Activated CD4-positive, alpha-beta T cell treated with anti-CD3 and anti-CD28 coated beads for 36 hours (primary cell): ENCODE measurements around the gene NME9. TPM values are rescaled to one million over a fixed set of nuclear protein-coding genes. Genes with fewer than 3 reads are reported as not detected.

ENCODE experiments used
- ATAC-seq: fragments of 200-7000 bp; cut with Tn5 transposase; one replicate; pipeline ENCODE4 v1.10.0; 2021; ENCODE audit warnings: mild to moderate bottlenecking, moderate library complexity
- CTCF ChIA-PET: fragments of 350-600 bp; sonication (Branson Sonifier 250); formaldehyde crosslinking; loops from one replicate; lab custom pipeline; 2021; ENCODE audit warnings: antibody characterized with exemption; lab: Charles Lee
- POLR2A ChIA-PET: fragments of 350-600 bp; sonication (Branson Sonifier 250); formaldehyde crosslinking; loops from one replicate; lab custom pipeline; 2021; ENCODE audit warnings: antibody characterized with exemption, inconsistent platforms; lab: Charles Lee
- DNase-seq: peaks from one replicate; pipeline ENCODE4 v3.0.0-alpha.2; 2020
- H3K27ac Mint-ChIP-seq: one replicate; pipeline ENCODE4 v1.8.0; 2021; ENCODE audit warnings: mixed read lengths
- H3K27me3 Mint-ChIP-seq: one replicate; pipeline ENCODE4 v1.8.0; 2021; ENCODE audit warnings: mixed read lengths
- H3K36me3 Mint-ChIP-seq: one replicate; pipeline ENCODE4 v1.8.0; 2021; ENCODE audit warnings: low read depth, mixed read lengths
- H3K4me1 Mint-ChIP-seq: one replicate; pipeline ENCODE4 v1.8.0; 2021; ENCODE audit warnings: mixed read lengths
- H3K4me3 Mint-ChIP-seq: one replicate; pipeline ENCODE4 v1.8.0; 2021; ENCODE audit warnings: mild to moderate bottlenecking, moderate library complexity, mixed read lengths
- H3K9me3 Mint-ChIP-seq: one replicate; pipeline ENCODE4 v1.8.0; 2021; ENCODE audit warnings: low read depth, mixed read lengths
- intact Hi-C, 2 experiments: fragments of 100-400 bp; cut with DNase I in 1 of 2; cut with micrococcal nuclease in 1 of 2; formaldehyde crosslinking; loops; one replicate each; pipeline versions ENCODE4 v1.14.2 to v1.15.1; 2022 to 2024; cut with DNase I, micrococcal nuclease
- total RNA-seq, 2 experiments: library from RNA; stranded (reverse); gene quantifications; one replicate each; pipeline ENCODE4 v1.2.3, GENCODE V29; 2021

NME9 gene
- total RNA-seq, 2 experiments from 2014 or later = 0.46 to 0.65 TPM

GRCh38 chr3:138371070-138371965 lies 41.7 kb upstream of the NME9 start:
- no peak overlapping the region for H3K27ac Mint-ChIP-seq
- H3K36me3 Mint-ChIP-seq = no peaks in the 10 kb centered on the region
- H3K4me3 Mint-ChIP-seq = no peak overlapping the region
- no peaks in the 10 kb centered on the region for H3K9me3 Mint-ChIP-seq
- intact Hi-C loops = no loop called here
- ChIA-PET CTCF (no interaction called here), POLR2A (no interaction called here)
- ATAC-seq (peak; percentile 80), DNase-seq (peak; percentile 24)
- H3K4me1 Mint-ChIP-seq = peaks cover 7% of the 10 kb centered on the region
- H3K27me3 Mint-ChIP-seq = peaks cover 12% of the 10 kb centered on the region

DNA sequence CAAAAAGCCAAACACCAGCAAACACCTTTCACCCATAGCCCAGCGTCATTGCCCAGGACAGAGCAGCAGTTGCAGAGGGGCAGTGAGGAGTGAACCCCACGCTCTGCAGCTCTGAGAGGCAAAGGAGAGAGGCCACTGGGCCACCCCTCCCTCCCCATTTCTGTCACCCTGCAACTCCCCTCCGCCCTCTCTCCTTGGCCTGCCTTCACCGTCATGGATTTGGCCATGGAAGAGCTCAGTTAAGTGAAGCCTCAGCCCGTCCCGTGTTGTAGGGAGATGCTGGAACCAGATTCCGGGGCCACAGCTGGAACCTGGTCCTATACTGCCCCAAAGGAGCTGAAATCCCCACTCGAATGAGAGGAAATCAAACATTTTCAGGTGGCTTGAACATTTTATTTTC lies 40.7 kb upstream of the NME9 start:
- no peaks in the 10 kb centered on the region for H3K36me3 Mint-ChIP-seq
- H3K4me3 Mint-ChIP-seq = no peak overlapping the region
- peaks cover 9% of the 10 kb centered on the region for H3K27me3 Mint-ChIP-seq
- CTCF ChIA-PET = interaction anchor here (0.6 kb wide), 1 partner anchor 195 kb away, joined by 3 read pairs; no protein-coding TSS in a partner anchor
- no peak for DNase-seq
- H3K9me3 Mint-ChIP-seq = no peaks in the 10 kb centered on the region
- H3K4me1 Mint-ChIP-seq = peaks cover 7% of the 10 kb centered on the region
- ATAC-seq = no peak
- POLR2A ChIA-PET = no interaction called here
- intact Hi-C loops = no loop called here
- H3K27ac Mint-ChIP-seq = no peak overlapping the region

DNA sequence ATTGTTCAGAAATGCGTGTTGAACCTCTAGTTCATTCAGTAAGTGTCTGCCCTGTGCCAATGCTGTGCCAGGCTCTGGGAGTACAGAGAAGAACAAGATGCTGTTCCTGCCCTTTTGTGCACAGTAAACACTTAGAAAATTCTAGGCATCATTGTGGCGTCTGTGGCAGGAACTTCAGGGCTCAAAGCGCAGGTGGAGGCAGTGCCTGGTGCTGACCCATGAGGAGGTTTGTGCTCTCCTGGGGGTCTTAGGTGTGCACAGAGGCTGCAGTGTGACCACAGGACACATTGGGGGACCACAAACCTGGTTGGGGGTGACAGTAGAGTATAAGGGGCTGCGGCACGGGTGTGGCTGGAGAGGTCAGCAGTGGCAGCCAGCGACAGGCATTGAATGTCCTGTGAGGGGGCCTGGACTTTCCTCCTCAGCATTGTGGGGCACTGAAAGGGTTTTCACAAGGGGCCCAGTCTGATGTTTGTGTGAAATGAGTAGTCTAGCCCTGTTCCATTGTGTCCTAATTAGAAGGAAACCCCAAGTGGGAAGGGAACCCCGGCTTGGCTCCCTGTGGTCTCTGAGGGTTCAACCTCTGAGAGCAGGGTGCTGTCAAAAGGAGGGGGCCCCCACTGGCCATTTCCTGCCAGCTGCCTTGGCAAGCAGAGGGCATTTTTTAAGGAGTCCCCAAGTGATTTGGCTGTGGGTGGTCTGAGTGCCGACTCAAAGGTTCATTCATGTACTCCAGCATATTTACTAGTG lies 39.7 kb upstream of the NME9 start:
- peaks cover 7% of the 10 kb centered on the region for H3K4me1 Mint-ChIP-seq
- peaks cover 9% of the 10 kb centered on the region for H3K27me3 Mint-ChIP-seq
- POLR2A ChIA-PET = no interaction called here
- no peaks in the 10 kb centered on the region for H3K9me3 Mint-ChIP-seq
- intact Hi-C loops = no loop called here
- no peaks in the 10 kb centered on the region for H3K36me3 Mint-ChIP-seq
- no peak overlapping the region for H3K4me3 Mint-ChIP-seq
- DNase-seq (no peak), ATAC-seq (no peak)
- no peak overlapping the region for H3K27ac Mint-ChIP-seq
- CTCF ChIA-PET = no interaction called here

GRCh38 chr3:138367911-138368310 lies 38.3 kb upstream of the NME9 start:
- intact Hi-C loops = no loop called here
- no peak overlapping the region for H3K4me3 Mint-ChIP-seq
- peaks cover 7% of the 10 kb centered on the region for H3K4me1 Mint-ChIP-seq
- no peak for ATAC-seq
- H3K36me3 Mint-ChIP-seq = no peaks in the 10 kb centered on the region
- DNase-seq = peak; percentile 19
- H3K27ac Mint-ChIP-seq = no peak overlapping the region
- POLR2A ChIA-PET = no interaction called here
- no peaks in the 10 kb centered on the region for H3K9me3 Mint-ChIP-seq
- CTCF ChIA-PET = no interaction called here
- peaks cover 9% of the 10 kb centered on the region for H3K27me3 Mint-ChIP-seq

DNA sequence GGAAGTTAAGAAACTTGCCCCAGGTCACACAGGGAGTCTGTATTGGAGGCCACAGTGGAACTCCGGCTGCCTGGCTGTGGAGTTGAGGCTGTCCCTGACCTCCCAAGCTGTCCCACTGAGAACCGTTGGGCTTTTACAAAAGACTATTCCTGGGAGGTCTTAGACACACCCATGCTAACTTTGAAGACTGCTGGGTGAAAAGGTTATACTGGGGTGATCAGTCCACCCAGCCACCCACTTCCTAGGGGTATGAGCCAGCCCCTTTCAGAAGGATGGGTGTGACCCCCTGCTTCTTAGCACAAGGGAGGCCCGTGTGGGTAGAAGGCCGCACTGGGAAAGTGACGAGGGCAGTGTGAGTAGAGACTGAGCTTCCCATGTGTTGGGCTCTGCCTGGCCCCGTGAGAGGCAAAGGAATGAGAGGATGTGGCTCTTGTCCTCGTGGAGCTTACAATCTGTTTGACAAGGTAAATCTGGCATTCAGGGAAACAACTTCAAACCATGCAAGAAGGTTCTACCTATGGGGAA lies 37.7 kb upstream of the NME9 start:
- intact Hi-C loops = no loop called here
- ChIA-PET POLR2A (no interaction called here), CTCF (no interaction called here)
- no peak overlapping the region for H3K27ac Mint-ChIP-seq
- H3K36me3 Mint-ChIP-seq = no peaks in the 10 kb centered on the region
- peaks cover 7% of the 10 kb centered on the region for H3K4me1 Mint-ChIP-seq
- no peak overlapping the region for H3K4me3 Mint-ChIP-seq
- no peaks in the 10 kb centered on the region for H3K9me3 Mint-ChIP-seq
- DNase-seq (no peak), ATAC-seq (no peak)
- H3K27me3 Mint-ChIP-seq = peaks cover 9% of the 10 kb centered on the region

- no peaks in the 10 kb centered on the region for H3K9me3 Mint-ChIP-seq
- CTCF ChIA-PET = no interaction called here
- no peak for DNase-seq
Measured at GRCh38 chr3:138366006-138366759, 36.5 kb upstream of the NME9 start.

DNA sequence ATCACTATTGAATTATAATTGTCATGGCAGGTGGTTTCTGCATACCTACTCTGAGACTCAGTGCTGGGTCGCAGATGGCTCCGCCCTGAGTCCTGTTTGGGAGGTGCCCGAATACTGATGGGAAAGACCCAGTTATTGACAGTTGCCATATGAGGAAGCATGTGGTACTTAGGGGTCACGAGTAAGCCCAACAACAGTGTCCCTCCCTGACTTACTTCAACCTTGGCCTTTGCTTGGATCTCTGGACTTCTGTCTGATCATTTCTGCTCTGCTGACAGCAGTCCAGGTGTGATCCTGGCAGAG lies 35.6 kb upstream of the NME9 start:
- intact Hi-C loops = no loop called here
- H3K4me3 Mint-ChIP-seq = no peak overlapping the region
- ATAC-seq = no peak

More at GRCh38 chr3:138366006-138366759, 36.5 kb upstream of the NME9 start:
- no peak for ATAC-seq
- Mint-ChIP-seq H3K27me3 (peaks cover 5% of the 10 kb centered on the region), H3K27ac (no peak overlapping the region), H3K4me1 (no peaks in the 10 kb centered on the region), H3K4me3 (no peak overlapping the region), H3K36me3 (no peaks in the 10 kb centered on the region)
- intact Hi-C loops = no loop called here
- POLR2A ChIA-PET = no interaction called here

GRCh38 chr3:138364356-138365252 lies 35.0 kb upstream of the NME9 start:
- intact Hi-C loops = no loop called here
- DNase-seq (no peak), ATAC-seq (no peak)
- H3K27me3 Mint-ChIP-seq = peaks cover 2% of the 10 kb centered on the region
- H3K4me3 Mint-ChIP-seq = no peak overlapping the region
- CTCF ChIA-PET = interaction anchor here (0.6 to 1.8 kb wide), 4 partner anchors 33 to 559 kb away, joined by 3 to 5 read pairs (median 3); no protein-coding TSS in a partner anchor
- POLR2A ChIA-PET = no interaction called here
- no peaks in the 10 kb centered on the region for H3K9me3 Mint-ChIP-seq
- no peak overlapping the region for H3K27ac Mint-ChIP-seq
- no peaks in the 10 kb centered on the region for H3K4me1 Mint-ChIP-seq
- no peaks in the 10 kb centered on the region for H3K36me3 Mint-ChIP-seq

More for the DNA sequence above, 35.6 kb upstream of the NME9 start:
- no peak for DNase-seq
- ChIA-PET POLR2A (no interaction called here), CTCF (interaction anchor here (0.6 to 0.7 kb wide), 2 partner anchors 47 to 559 kb away, joined by 3 read pairs; no protein-coding TSS in a partner anchor)
- H3K27me3 Mint-ChIP-seq = peaks cover 2% of the 10 kb centered on the region
- no peaks in the 10 kb centered on the region for H3K9me3 Mint-ChIP-seq
- no peaks in the 10 kb centered on the region for H3K36me3 Mint-ChIP-seq
- no peaks in the 10 kb centered on the region for H3K4me1 Mint-ChIP-seq
- H3K27ac Mint-ChIP-seq = no peak overlapping the region

DNA sequence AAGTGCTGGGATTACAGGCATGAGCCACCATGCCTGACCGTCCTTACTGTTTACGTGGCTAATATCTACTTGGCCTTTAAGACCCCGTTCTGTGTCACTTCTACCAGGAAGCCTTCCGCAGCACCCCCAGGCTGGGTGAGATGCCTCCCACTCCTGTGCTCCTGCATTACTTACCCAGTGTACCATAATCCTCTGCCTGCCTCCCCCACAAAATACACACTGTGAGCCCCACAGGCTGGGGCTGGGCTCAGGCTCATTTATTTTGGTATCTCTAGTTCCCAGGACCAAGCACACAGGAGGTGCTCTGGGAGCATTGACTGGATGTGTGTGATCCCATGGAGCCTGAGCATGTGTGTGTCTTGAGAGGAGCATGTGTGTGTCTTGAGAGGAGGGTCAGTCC lies 33.7 kb upstream of the NME9 start:
- Mint-ChIP-seq H3K27ac (no peak overlapping the region), H3K27me3 (no peaks in the 10 kb centered on the region), H3K9me3 (no peaks in the 10 kb centered on the region), H3K4me1 (no peaks in the 10 kb centered on the region), H3K36me3 (no peaks in the 10 kb centered on the region), H3K4me3 (no peak overlapping the region)
- ChIA-PET POLR2A (no interaction called here), CTCF (interaction anchor here (1.8 kb wide), 1 partner anchor 54 kb away, joined by 5 read pairs; no protein-coding TSS in a partner anchor)
- DNase-seq = no peak
- intact Hi-C loops = no loop called here
- no peak for ATAC-seq

DNA sequence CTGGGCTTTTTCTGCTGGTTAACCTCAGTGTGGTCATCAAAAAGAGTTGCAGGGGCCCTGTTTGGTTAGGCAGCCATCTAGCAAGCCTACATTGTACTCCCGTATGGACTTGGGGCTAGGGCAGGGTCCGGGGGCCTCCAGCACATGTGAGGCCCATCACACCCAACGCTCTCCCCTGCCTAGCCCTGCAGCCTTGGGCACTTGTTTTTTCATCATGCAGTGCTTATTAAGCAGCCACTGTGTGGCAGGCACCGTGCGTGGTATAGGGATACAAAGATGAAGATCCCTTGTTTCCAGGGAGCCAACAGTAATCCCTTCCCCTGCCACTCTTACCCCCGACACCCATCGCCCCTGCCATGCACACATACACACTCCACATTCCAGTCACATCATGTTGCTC lies 32.9 kb upstream of the NME9 start:
- POLR2A ChIA-PET = no interaction called here

More for the DNA sequence above, 32.9 kb upstream of the NME9 start:
- DNase-seq (no peak), ATAC-seq (no peak)
- Mint-ChIP-seq H3K27ac (no peak overlapping the region), H3K4me1 (no peaks in the 10 kb centered on the region), H3K27me3 (no peaks in the 10 kb centered on the region), H3K36me3 (no peaks in the 10 kb centered on the region), H3K9me3 (no peaks in the 10 kb centered on the region), H3K4me3 (no peak overlapping the region)
- CTCF ChIA-PET = no interaction called here
- intact Hi-C loops = no loop called here
